ENCODE measurements around the gene SDR42E1.

Gene SDR42E1

DNA sequence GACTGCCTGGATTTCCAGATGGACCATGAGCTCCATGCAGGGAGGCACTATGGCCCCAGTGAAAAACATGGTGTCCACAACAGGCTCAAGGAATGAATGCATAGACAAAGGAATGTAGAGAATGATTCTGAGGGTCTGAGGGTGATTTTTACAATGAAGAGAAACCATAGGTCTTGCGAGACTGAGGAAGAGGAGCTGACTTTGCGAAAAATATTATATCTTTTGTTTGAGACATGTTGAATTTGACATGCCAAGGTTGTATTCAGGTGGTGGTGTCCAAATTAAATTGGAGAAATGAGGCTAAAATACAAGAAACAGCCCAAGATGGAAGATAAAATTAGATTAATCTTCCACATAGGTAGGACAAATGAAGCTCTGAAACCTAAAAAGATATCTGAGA is 36.5 kb upstream of the SDR42E1 start:
- in situ Hi-C loops (cut with HindIII; ENCODE audit: low pct_ligation_motif_present, low sequenced_read_pairs): no loop called here

DNA sequence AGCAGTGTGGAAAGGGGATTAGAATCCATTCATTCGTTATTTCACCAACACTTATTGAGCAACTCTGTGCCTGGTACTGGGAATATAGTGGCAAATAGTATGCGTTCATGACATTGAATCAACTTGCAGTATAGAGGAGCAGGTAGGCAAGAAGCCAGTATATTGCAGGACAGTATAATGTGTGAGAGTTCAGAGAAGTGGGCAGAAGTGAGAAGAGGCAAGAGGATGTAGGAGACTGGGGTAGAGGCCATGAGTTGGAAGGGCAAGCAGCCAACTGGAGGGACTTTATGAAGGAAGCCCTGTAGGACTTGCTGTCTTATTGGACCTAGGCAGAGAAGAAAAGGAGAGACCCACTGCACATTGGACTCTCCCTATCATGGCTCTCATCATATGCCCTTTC is 36.1 kb upstream of the SDR42E1 start:
- Histone ChIP-seq H3K27me3 (replicated peaks) (no peaks in the 10 kb centered on the region), H3K27ac (no peak overlapping the region), H3K36me3 (replicated peaks) (no peaks in the 10 kb centered on the region), H3K4me3 (ENCODE audit: low read depth, low read length) (no peak overlapping the region)
- TF ChIP-seq, protein P1, sequence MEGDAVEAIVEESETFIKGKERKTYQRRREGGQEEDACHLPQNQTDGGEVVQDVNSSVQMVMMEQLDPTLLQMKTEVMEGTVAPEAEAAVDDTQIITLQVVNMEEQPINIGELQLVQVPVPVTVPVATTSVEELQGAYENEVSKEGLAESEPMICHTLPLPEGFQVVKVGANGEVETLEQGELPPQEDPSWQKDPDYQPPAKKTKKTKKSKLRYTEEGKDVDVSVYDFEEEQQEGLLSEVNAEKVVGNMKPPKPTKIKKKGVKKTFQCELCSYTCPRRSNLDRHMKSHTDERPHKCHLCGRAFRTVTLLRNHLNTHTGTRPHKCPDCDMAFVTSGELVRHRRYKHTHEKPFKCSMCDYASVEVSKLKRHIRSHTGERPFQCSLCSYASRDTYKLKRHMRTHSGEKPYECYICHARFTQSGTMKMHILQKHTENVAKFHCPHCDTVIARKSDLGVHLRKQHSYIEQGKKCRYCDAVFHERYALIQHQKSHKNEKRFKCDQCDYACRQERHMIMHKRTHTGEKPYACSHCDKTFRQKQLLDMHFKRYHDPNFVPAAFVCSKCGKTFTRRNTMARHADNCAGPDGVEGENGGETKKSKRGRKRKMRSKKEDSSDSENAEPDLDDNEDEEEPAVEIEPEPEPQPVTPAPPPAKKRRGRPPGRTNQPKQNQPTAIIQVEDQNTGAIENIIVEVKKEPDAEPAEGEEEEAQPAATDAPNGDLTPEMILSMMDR (IDR thresholded peaks at IDR 0.05; ENCODE audit: low read depth, low read length, missing control alignments): no peak
- in situ Hi-C loops (cut with HindIII; ENCODE audit: low pct_ligation_motif_present, low sequenced_read_pairs): no loop called here
- no peak for DNase-seq

More for the DNA sequence above, 36.5 kb upstream of the SDR42E1 start:
- DNase-seq: no peak
- TF ChIP-seq, protein P1 (IDR thresholded peaks at IDR 0.05; ENCODE audit: low read depth, low read length, missing control alignments): no peak
- Histone ChIP-seq H3K36me3 (replicated peaks) (no peaks in the 10 kb centered on the region), H3K27me3 (replicated peaks) (no peaks in the 10 kb centered on the region), H3K4me3 (ENCODE audit: low read depth, low read length) (no peak overlapping the region), H3K27ac (no peak overlapping the region)

- Histone ChIP-seq H3K4me3 (ENCODE audit: low read depth, low read length) (no peak overlapping the region), H3K27ac (no peak overlapping the region), H3K27me3 (replicated peaks) (no peaks in the 10 kb centered on the region), H3K36me3 (replicated peaks) (no peaks in the 10 kb centered on the region)
- TF ChIP-seq, protein P1 (IDR thresholded peaks at IDR 0.05; ENCODE audit: low read depth, low read length, missing control alignments): no peak
- no peak for DNase-seq
- in situ Hi-C loops (cut with HindIII; ENCODE audit: low pct_ligation_motif_present, low sequenced_read_pairs): no loop called here
Measured at GRCh38 chr16:82046941-82047340, 35.7 kb upstream of the SDR42E1 start.

- no peak overlapping the region for H3K27ac ChIP-seq
Measured at GRCh38 chr16:82046541-82046940, 35.3 kb upstream of the SDR42E1 start.

DNA sequence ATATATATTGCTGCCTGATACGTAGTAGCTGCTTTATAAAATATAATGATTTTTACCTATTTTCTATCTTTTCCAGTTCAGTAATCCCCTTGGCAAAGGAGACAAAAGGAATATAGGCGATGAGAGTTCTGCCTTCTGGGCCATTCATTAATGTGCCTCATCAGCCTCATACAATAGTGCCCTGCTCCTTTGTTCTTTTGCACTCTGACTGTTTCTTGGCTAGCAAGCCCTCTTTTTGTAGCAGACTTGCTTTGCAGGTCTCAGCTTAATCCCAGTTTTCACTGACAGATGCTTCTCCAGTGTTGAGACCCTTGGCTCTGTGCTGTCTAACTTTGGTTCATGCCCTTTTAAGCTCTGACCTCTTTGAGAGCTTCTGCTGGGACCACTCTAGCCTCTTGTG is 34.2 kb upstream of the SDR42E1 start:
- H3K27me3 ChIP-seq (replicated peaks): no peaks in the 10 kb centered on the region
- no peak overlapping the region for H3K27ac ChIP-seq
- H3K4me3 ChIP-seq (ENCODE audit: low read depth, low read length): no peak overlapping the region
- H3K36me3 ChIP-seq (replicated peaks): no peaks in the 10 kb centered on the region
- in situ Hi-C loops (cut with HindIII; ENCODE audit: low pct_ligation_motif_present, low sequenced_read_pairs): no loop called here
- TF ChIP-seq, protein P1 (IDR thresholded peaks at IDR 0.05; ENCODE audit: low read depth, low read length, missing control alignments): no peak
- DNase-seq: no peak

More at GRCh38 chr16:82046541-82046940, 35.3 kb upstream of the SDR42E1 start:
- in situ Hi-C loops (cut with HindIII; ENCODE audit: low pct_ligation_motif_present, low sequenced_read_pairs): no loop called here
- Histone ChIP-seq H3K4me3 (ENCODE audit: low read depth, low read length) (no peak overlapping the region), H3K36me3 (replicated peaks) (no peaks in the 10 kb centered on the region), H3K27me3 (replicated peaks) (no peaks in the 10 kb centered on the region)
- no peak for DNase-seq
- TF ChIP-seq, protein P1 (IDR thresholded peaks at IDR 0.05; ENCODE audit: low read depth, low read length, missing control alignments): no peak

DNA sequence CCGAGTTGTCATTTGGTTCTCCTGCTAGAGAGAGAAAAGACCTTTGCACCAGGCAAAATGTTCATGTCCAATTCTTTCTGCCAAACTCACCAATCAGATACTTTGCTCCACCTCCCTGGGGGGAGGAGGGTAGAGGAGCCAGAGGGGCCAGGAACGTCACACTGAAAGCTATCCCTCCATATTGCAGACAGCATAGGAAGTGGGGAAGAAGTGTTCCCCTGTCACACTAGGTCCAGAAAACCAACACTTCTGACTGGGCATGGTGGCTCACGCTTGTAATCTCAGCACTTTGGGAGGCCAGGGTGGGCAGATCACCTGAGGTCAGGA is 33.3 kb upstream of the SDR42E1 start:
- peaks cover under 1% of the 10 kb centered on the region for H3K27me3 ChIP-seq (replicated peaks)
- in situ Hi-C loops (cut with HindIII; ENCODE audit: low pct_ligation_motif_present, low sequenced_read_pairs): no loop called here
- H3K27ac ChIP-seq: no peak overlapping the region
- DNase-seq: no peak
- H3K36me3 ChIP-seq (replicated peaks): no peaks in the 10 kb centered on the region
- TF ChIP-seq, protein P1 (IDR thresholded peaks at IDR 0.05; ENCODE audit: low read depth, low read length, missing control alignments): no peak
- no peak overlapping the region for H3K4me3 ChIP-seq (ENCODE audit: low read depth, low read length)
